Choroid plexus epithelial cell (primary cell): ENCODE data around the gene TACR1.
A peak's percentile ranks its signal among the peaks of the same experiment; 100 is the strongest.

Experiments used
- DNase-seq: peaks from one replicate; pipeline ENCODE4 v3.0.0-alpha.2; 2010; ENCODE audit warnings: low read depth
- H3K4me3 ChIP-seq: 2 replicates; pipeline ENCODE4 v1.5.1; 2011; ENCODE audit warnings: low read depth, mild to moderate bottlenecking, control low read depth, low read length, moderate library complexity
- TF ChIP-seq, protein P1 (sequence below): conservative IDR thresholded peaks from 2 replicates; pipeline ENCODE4 v1.5.1; 2011; ENCODE audit warnings: low read depth, mild to moderate bottlenecking, control low read depth, inconsistent platforms, low read length, moderate library complexity

TACR1 gene

GRCh38 chr2:75210409-75210808, 11.1 kb upstream of the TACR1 start:
- TF ChIP-seq, protein P1, sequence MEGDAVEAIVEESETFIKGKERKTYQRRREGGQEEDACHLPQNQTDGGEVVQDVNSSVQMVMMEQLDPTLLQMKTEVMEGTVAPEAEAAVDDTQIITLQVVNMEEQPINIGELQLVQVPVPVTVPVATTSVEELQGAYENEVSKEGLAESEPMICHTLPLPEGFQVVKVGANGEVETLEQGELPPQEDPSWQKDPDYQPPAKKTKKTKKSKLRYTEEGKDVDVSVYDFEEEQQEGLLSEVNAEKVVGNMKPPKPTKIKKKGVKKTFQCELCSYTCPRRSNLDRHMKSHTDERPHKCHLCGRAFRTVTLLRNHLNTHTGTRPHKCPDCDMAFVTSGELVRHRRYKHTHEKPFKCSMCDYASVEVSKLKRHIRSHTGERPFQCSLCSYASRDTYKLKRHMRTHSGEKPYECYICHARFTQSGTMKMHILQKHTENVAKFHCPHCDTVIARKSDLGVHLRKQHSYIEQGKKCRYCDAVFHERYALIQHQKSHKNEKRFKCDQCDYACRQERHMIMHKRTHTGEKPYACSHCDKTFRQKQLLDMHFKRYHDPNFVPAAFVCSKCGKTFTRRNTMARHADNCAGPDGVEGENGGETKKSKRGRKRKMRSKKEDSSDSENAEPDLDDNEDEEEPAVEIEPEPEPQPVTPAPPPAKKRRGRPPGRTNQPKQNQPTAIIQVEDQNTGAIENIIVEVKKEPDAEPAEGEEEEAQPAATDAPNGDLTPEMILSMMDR: no peak
- no peak overlapping the region for H3K4me3 ChIP-seq
- no peak for DNase-seq

GRCh38 chr2:75208738-75209137, 9.4 kb upstream of the TACR1 start:
- TF ChIP-seq, protein P1: no peak
- no peak overlapping the region for H3K4me3 ChIP-seq
- no peak for DNase-seq

DNA sequence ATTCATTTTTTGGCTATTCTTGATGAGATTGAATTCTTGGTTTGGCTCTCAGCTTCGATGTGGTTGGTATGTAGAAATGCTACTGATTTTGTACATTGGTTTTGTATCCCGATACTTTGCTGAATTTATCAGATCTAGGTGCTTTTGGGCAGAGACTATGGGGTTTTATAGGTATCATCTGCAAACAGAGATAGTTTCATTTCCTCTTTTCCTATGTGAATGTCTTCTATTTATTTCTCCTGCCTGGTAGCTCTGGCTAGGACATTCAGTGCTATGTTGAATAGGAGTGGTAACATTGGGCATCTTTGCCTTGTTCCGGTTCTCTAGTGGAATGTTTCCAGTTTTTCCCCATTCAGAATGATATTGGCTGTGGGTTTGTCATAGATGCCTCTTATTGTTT, 5.5 kb upstream of the TACR1 start:
- DNase-seq: no peak
- no peak overlapping the region for H3K4me3 ChIP-seq
- TF ChIP-seq, protein P1: no peak

- TF ChIP-seq, protein P1: no peak
- H3K4me3 ChIP-seq: no peak overlapping the region
- no peak for DNase-seq
Observed at GRCh38 chr2:75202359-75202758, 3.0 kb upstream of the TACR1 start.

GRCh38 chr2:75200140-75201096, 1.1 kb upstream of the TACR1 start:
- DNase-seq: peak; percentile 13
- TF ChIP-seq, protein P1: no peak
- H3K4me3 ChIP-seq: no peak overlapping the region

GRCh38 chr2:75195076-75195691, 4.1 kb downstream of the TACR1 start:
- DNase-seq: no peak
- no peak overlapping the region for H3K4me3 ChIP-seq
- TF ChIP-seq, protein P1: no peak
